GM21717 (cell line): Measurements from ENCODE around the gene CD8B.

Experiments
- ATAC-seq: cut with Tn5 transposase; IDR thresholded peaks from one replicate; pipeline ENCODE4 v1.9.1; 2021; ENCODE audit warnings: mild to moderate bottlenecking, moderate library complexity; ENCODE audit not compliant: unreplicated experiment

CD8B gene

DNA sequence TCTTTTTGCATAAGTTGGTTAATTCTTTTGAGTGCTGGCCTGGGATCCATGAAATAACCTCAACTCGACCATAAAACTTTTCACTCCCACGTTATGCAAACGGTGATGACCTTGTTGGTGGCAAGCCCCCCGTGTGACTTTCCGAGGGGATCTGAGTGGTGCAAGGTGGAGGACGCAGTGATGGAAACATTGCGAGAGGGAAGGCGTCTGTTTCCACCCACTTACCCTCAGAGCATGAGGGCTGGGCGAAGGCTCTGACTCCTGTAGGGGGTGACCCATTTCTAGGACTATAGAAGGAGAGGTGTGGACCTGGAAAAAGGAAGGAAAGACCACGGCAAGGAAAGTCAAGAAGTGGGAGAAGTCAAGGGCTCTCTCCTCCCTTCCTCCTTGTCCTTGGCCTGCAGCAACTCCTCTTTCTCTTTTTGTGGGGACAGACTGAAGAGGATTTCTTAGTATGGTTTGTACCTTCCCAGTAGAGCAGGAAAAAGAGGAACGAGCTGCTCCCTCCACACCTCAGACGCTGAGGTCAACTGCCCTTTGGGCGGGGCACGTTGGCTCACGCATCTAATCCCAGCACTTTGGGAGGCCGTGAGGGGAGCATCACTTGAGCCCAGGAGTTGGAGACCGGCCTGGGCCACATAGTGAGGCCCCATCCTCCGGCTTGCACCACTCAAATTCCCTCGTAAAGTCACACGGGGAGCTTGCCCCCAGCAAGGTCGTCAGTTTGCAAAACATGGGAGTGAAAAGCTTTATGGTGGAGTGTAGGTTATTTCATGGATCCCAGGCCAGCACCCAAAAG, 55.4 kb downstream of the CD8B start:
- no peak for ATAC-seq

DNA sequence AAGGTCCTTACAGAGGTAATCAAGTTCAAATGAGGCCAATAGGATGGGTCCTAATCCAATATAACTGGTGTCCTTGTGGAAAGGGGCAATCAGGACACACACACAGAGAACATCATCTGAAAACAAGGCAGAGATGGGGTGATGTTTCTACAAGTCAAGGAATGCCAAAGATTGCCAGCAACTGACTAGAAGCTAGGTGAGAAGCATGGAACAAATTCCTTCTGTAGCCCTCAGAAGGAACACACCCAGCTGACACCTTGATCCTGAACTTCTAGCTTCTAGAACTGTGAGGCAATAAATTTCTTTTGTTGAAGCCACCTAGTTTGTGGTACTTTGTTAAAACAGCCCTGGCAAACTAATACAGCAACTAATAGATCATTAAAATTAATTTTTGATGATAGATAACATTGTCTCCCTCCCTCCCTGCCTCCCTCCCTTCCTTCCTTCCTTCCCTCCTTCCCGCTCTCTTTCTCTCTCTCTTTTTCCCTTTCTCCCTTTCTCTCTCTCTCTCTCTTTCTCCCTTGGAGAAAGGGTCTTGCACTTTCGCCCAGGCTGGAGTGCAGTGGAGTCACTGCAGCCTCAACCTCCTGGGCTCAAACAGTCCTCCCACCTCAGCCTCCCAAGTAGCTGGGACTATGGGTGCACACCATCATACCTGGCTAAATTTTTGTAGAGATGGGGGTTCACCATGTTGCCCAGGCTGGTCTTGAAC, 60.7 kb downstream of the CD8B start:
- ATAC-seq, result no peak

DNA sequence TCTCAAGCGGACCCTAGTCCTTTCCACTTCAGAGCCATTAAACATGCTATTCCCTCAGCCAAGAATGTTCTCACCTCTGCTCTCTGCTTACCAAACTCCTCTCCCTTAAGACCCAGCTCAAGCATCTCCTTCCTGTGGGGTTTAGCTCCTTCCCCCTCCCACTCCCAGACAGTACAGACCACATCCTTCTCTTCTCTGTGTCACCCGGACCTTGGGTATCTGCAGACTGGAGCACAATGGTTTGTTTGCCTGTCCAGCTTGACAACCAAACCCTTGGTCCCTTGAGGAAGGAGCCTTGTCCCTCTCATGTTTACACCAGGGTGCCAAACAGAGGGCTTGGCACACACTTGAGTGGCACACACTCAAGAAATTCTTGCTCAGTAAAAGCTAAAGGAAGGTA, 66.8 kb downstream of the CD8B start:
- no peak for ATAC-seq

GRCh38 chr2:86793752-86794151, 67.9 kb downstream of the CD8B start:
- ATAC-seq, result no peak

DNA sequence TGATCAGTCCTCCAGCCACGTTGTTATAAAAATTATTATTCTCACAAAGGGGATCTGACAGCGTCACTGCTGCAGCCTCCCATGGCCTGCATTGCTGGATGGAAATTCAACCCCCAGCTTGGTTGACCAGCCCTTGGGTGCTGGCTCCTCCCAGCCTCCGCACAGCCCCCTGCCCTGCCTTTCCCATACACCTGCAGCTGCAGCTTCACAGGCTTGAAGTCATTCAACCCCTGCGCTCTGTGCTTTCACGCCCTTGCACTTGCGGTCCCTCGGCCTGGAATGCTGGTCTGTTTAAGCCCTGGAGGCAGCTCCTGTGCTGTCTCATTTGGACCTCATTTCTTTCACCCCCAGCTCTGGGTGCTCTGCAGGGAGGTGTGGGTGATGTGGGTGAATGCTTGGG, 70.1 kb downstream of the CD8B start:
- ATAC-seq, result no peak

DNA sequence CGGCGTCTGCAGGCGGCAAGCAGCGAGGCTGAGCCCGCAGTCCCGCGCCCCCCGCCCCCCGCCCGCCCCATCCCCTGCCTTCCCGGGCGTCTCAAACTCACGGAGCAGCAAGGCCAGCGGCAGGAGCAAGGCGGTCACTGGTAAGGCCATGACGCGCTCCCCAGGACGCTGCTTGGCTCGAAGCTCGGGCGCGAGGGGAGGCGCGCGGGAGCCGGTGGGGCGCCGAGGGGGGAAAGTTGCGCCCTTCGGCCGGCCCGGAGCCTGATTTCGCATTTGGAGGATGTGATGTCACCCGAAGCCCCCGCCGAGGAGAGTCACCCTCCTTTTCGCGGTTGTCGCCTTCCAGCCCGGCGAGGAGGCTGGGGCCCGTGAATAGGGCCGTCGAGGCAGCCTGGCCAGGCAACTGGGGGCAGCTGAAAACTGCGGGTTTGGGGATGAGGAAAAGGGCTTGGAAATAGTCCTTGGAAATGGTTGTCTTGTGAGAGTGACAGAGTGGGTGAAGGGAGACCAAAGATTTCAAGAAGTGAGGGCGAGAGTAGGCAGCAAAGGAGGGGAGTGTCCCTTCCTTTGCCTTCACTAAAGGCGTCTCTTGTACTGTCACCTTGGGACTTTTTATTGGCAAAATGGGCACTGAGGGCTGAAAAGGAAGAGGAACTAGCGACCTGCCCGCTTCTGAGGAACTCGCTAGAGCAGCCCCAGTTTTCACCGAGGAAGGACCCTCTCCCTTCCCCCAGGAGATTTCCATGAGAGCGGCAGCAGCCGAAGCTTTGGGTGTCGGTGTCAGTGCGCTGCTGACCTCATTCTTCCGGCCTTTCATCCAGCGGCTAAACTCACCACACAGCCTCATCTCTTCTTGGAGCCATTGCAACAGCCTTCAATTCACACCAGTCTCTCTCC, 70.8 kb downstream of the CD8B start, which contains the start of gene CD8A:
Gene CD8A (minus strand): TSS at position 238 of the 897 bp plus-strand sequence. CDS start 88 bp downstream, at position 150.
- ATAC-seq, result no peak

GRCh38 chr2:86790134-86790675, 71.5 kb downstream of the CD8B start:
- no peak for ATAC-seq

- no peak for ATAC-seq
Measured at GRCh38 chr2:86789687-86790133, 72.0 kb downstream of the CD8B start.

DNA sequence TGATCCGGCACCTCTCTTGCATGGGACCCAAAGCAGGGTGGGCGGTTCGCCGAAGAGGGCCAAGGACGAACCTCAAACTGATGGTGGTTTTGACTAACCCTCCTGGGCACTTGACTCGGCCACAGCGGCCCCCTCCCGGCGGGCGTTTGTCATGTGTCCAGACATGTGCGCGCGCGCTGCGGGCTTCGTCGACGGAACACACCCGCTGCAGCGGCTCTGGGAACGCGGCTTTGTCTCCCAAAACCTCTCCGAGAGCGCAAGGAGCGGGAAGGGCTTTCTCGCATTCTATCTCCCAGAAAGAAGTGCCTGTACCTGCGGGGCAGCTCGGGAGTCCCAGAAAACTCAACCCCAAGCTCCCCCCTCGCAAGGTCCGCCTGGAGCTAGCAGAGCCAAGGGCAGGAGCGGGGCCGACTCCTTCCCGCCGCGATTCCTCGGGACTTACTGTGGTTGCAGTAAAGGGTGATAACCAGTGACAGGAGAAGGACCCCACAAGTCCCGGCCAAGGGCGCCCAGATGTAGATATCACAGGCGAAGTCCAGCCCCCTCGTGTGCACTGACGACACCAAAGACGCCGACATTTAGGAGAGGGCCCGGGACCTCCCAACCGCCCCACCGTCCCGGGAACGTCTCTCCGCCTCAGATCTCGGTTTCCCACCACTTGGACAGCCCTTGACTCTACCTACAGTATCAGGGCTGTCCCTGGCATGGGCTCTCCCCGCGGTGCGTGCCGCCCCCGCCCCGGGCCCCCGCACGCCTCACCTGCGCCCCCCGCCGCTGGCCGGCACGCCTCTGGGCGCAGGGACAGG, 72.6 kb downstream of the CD8B start:
- no peak for ATAC-seq

DNA sequence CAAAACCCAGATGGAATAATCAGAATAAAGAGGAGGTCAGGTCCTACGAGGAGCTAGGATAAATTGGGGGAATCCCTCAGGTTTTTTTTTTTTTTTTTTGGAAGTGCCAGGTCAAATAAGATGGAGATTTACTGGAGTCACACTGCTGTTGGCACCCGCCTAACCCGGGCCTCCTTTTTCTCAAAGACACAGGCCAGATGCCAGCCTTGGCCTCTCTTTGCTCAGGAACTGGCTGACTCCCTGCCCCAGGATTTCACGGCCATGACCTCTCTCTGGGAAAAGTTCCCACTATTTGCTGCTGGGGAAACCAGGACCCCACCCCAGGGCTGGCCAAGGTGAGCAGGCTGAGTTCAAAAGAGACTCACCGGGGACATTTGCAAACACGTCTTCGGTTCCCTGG, 73.5 kb downstream of the CD8B start:
- ATAC-seq, result no peak

DNA sequence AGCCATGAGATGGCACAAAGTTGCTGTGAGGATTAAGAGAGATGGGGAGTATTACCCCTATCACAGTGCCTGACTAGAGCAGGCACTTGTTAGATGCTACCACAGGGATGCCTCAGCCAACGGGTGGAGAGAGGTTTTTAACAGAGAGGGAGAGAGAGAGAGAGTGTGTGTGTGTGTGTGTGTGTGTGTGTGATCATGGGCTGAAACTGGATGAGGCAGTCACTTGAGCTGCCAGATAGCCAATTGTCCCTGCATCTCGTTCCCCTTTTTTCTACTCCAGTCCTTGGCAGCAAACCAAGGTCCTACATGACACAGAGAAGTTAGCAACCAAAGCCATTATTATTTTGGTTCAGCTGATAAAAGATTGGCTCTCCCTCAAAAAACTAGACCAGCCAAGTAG, 74.0 kb downstream of the CD8B start:
- ATAC-seq, result no peak

DNA sequence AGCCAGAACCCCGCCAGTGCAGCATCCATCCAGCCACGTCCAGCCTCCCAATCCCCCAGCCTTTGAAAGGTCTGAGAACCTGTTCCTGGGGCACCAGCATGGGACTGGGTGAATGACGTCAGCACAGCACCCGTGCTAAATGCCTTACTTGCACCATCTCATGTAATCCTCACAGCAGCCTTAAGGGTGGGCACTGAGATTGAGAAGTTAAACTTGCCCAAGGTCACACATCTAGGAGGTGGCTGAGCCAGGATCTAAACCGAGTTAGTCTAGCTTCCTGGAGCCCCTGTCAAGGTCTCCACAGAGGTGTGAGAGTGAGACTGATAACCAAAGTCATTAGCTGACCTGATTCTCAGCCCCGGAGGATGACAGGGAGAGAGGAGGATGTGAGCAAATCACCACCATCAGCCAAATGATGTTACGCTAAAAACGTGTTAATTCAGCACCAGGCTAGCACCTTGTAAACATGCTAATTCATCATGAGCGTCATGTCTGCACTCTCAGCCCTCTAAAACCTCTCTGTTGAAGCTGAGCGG, 75.6 kb downstream of the CD8B start:
- no peak for ATAC-seq

GRCh38 chr2:86785456-86785855, 76.2 kb downstream of the CD8B start:
- no peak for ATAC-seq

DNA sequence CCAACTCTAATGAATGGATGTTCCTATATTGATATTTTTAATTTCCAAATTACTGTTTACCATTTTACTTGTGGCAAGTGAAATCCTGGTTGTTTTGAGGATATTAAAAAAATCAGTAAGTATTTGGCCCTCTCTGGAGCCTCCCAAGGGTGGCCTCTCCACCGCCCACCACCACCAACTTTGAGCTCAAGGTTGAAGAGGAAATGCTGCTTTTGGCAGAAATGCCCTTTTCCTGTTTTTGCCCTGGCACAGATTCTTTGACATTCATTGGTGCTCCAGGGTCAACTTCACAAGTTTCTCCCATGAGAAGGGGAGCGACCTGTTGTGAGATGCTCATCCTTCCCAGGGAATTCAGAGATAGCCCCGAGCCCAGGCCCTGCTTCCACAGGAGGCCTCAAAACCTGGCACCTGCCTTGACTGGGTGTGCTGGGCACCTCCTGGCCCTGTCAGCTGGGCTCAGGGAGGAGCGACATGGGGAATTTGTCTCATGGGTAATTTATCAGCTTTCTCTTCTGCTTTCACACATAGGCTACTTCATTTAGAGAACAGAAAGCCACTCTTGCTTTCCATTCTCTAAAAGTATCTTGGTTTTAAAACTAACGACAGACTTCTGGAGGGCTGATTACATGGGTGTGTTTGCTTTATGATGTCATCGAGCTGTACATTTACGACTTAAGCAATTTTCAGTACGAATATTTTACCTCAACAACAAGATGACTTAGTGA, 77.9 kb downstream of the CD8B start:
- ATAC-seq, result peak; percentile 90

DNA sequence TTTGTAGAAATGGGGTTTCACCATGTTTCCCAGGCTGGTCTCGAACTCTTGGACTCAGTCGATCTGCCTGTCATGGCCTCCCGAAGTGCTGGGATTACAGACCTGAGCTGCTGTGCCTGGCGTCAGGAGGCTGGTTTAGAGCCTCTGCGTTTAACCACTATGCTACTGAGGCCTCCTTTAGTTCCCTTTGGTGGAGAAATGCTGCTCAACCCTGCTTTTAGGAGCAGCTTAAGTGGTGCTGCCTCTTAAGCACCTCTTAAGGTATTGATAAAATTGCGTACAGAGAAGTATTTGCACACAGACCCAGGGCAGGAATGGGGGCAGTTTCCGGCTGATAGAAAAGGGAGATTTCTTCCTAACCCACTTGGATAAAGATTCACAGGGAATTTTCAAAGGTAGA, 78.9 kb downstream of the CD8B start:
- ATAC-seq, result no peak

GRCh38 chr2:86781363-86781762, 80.3 kb downstream of the CD8B start:
- ATAC-seq, result no peak

- no peak for ATAC-seq
Measured at GRCh38 chr2:86779971-86780370, 81.7 kb downstream of the CD8B start.

DNA sequence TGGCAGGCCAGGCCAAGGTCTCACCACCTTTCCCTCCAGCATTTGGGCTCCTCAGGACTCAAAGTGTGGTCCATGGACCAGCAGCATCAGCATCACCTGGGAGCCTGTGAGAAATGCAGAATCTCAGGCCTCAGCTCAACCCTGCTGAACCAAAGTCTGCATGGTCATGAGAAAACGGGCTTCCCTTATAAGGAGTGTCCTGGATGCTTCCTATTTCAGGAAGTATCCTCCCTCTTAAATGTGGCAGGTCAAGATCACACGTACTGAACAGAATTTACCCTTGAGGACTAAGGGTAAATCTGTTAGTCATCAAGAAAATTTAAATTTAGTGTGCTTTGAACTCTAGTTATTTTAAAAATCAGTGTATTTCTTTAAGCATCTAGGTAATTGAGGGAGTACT, 82.7 kb downstream of the CD8B start:
- ATAC-seq, result no peak

- ATAC-seq, result no peak
Measured at GRCh38 chr2:86776532-86776931, 85.2 kb downstream of the CD8B start.
